Measurements from ENCODE around the gene RHO. TPM values are rescaled to one million over a fixed set of nuclear protein-coding genes. Genes with fewer than 3 reads are reported as not detected.

Gene RHO
- total RNA-seq, 2 donors from 2014 or later = not detected

DNA sequence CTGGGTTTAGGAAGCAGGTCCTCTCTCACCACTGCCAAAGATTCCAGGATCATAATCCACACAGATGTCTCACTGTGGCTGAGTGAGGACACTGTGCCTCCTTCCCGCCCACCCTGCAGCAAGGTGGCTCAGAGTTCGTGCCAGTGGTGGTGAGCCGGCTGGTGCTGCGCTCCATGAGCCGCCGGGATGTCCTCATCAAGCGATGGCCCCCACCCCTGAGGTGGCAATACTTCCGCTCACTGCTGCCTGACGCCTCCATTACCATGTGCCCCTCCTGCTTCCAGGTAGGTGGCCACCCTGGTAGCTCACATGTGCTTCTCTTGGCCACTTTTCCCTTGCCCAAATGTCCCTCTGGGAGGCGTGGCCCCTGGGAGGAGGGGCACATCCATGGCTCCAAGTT, 9.0 kb upstream of the RHO start:
- Mint-ChIP-seq H3K36me3 (ENCODE audit: low read depth) (peaks cover 3% of the 10 kb centered on the region), H3K27me3 (no peaks in the 10 kb centered on the region), H3K27ac (no peak overlapping the region), H3K4me1 (peaks cover 4% of the 10 kb centered on the region), H3K4me3 (no peak overlapping the region)
- DNase-seq (no peak), ATAC-seq (no peak)
- no peaks in the 10 kb centered on the region for H3K9me3 ChIP-seq (ENCODE audit: control insufficient read depth, low read length, poor library complexity, severe bottlenecking)

DNA sequence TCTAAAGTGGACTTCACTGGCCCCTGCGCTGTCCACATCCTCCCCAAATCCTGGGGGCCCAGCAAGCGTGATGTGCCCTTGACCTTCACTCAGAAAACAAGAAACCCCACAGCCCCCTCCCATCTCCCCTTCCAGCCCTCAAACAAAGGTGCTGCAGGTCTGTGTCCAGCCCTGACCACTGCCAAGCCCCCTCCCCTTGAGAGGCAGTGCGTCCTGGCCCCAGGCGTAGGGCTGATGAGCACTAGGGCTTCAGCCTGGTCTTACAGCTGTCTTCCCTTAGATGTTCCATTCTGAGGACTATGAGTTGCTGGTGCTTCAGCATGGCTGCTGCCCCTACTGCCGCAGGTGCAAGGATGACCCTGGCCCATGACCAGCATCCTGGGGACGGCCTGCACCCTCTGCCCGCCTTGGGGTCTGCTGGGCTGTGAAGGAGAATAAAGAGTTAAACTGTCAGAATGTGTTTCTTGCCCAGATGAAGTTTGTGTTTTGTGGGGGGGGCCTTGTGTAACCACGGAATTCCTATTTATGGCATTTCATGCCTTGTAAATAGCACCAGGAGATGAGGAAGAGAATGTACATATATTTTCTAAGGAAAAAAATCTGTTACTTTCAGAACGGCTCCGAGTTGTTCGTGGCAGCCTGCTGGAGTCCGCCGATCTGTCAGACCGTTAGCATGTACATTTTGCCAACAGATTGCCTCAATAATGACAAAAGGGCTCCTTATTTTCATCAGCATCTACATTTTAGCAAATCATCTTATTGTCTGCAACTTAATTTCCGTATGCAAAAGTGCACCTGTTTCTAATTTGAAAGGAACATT, 8.3 kb upstream of the RHO start:
- DNase-seq (no peak), ATAC-seq (no peak)
- H3K9me3 ChIP-seq (ENCODE audit: control insufficient read depth, low read length, poor library complexity, severe bottlenecking) = no peaks in the 10 kb centered on the region
- Mint-ChIP-seq H3K4me1 (peaks cover 4% of the 10 kb centered on the region), H3K27ac (no peak overlapping the region), H3K36me3 (ENCODE audit: low read depth) (no peaks in the 10 kb centered on the region), H3K4me3 (no peak overlapping the region), H3K27me3 (no peaks in the 10 kb centered on the region)

GRCh38 chr3:129520960-129521359, 7.5 kb upstream of the RHO start:
- Mint-ChIP-seq H3K27me3 (no peaks in the 10 kb centered on the region), H3K36me3 (ENCODE audit: low read depth) (no peaks in the 10 kb centered on the region), H3K27ac (no peak overlapping the region), H3K4me3 (no peak overlapping the region), H3K4me1 (peaks cover 4% of the 10 kb centered on the region)
- no peaks in the 10 kb centered on the region for H3K9me3 ChIP-seq (ENCODE audit: control insufficient read depth, low read length, poor library complexity, severe bottlenecking)
- no peak for DNase-seq
- no peak for ATAC-seq

DNA sequence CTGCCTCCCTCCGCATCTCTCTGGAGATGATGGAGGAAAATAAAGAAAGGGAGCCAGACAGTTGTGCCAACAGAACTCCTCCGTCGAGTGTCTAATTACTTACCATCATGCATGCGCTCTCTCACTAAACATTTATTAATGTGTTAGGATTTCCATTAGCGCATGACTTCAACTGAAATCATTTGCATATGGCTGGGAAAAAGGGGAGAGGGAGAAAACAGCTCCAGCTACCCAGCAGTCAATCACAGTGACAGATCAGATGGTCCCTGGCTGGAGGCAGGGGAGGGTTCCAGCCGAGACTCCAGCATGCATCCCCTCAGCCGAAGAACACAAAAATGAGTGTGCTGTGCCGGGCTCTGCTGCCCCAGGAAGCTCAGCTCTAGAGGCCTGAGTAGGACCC, 6.8 kb upstream of the RHO start:
- no peaks in the 10 kb centered on the region for H3K9me3 ChIP-seq (ENCODE audit: control insufficient read depth, low read length, poor library complexity, severe bottlenecking)
- Mint-ChIP-seq H3K27ac (no peak overlapping the region), H3K4me1 (peaks cover 4% of the 10 kb centered on the region), H3K4me3 (no peak overlapping the region), H3K36me3 (ENCODE audit: low read depth) (no peaks in the 10 kb centered on the region), H3K27me3 (no peaks in the 10 kb centered on the region)
- ATAC-seq (no peak), DNase-seq (no peak)

DNA sequence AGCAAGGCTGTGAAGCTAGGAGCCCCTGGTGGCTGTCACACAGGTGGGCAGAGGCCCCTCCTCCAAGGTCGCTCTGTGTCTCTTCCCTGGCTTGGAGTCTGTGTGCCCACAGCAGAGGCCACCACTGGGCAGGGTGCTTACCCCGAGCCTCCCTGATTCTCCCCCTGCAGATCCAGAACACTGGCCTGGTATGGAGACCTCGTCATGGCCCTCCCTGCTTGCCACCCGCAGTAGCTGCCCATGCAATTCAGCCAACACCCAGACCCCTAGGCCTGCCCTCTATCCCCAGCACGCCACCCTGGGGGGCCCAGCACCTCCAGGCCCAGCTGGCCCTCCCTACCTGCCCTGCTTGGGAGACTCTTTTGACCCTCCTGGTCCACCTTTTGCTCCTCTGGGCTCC, 5.5 kb upstream of the RHO start:
- Mint-ChIP-seq H3K36me3 (ENCODE audit: low read depth) (no peaks in the 10 kb centered on the region), H3K27ac (peak overlapping the region; percentile 8), H3K4me1 (peaks cover 8% of the 10 kb centered on the region), H3K4me3 (no peak overlapping the region), H3K27me3 (no peaks in the 10 kb centered on the region)
- H3K9me3 ChIP-seq (ENCODE audit: control insufficient read depth, low read length, poor library complexity, severe bottlenecking) = no peaks in the 10 kb centered on the region
- DNase-seq = no peak
- no peak for ATAC-seq

GRCh38 chr3:129524081-129524480, 4.4 kb upstream of the RHO start:
- Mint-ChIP-seq H3K27ac (no peak overlapping the region), H3K36me3 (ENCODE audit: low read depth) (no peaks in the 10 kb centered on the region), H3K4me1 (peaks cover 8% of the 10 kb centered on the region), H3K27me3 (no peaks in the 10 kb centered on the region), H3K4me3 (no peak overlapping the region)
- DNase-seq (no peak), ATAC-seq (no peak)
- no peaks in the 10 kb centered on the region for H3K9me3 ChIP-seq (ENCODE audit: control insufficient read depth, low read length, poor library complexity, severe bottlenecking)

DNA sequence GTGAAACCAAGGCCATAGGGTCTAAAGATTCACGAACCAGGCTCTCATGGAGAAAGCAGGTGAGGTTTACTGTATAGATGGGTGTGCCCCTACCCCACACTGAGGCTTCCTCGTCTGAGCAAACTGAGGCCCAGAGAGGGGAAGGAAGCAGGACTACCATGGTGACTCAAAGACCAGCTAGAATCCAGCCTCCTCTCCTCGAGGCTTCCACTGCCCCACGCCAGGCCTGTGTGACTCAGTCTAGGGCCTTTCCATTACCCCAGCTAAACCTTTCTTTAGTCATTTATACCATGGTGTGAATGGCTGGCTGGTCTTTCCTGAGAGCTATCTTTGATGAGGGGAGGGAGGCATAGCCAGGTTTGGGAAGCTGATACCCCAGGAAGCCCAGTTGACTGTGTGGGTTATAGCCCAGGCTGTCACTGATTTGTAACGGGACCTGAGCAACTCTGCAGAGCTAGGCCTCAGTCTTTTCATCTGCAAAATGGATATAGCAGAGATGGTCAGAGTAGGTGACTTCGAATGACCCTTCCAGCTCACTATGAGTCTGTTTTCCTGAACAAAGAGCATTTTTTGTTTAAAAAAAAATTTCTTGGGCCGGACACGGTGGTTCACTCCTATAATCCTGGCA, 3.0 kb upstream of the RHO start:
- H3K9me3 ChIP-seq (ENCODE audit: control insufficient read depth, low read length, poor library complexity, severe bottlenecking) = no peaks in the 10 kb centered on the region
- DNase-seq (no peak), ATAC-seq (peak; percentile 50)
- no peak overlapping the region for H3K4me3 Mint-ChIP-seq
- H3K4me1 Mint-ChIP-seq = peaks cover 10% of the 10 kb centered on the region
- no peaks in the 10 kb centered on the region for H3K27me3 Mint-ChIP-seq
- H3K27ac Mint-ChIP-seq = peak overlapping the region; percentile 56
- no peaks in the 10 kb centered on the region for H3K36me3 Mint-ChIP-seq (ENCODE audit: low read depth)

DNA sequence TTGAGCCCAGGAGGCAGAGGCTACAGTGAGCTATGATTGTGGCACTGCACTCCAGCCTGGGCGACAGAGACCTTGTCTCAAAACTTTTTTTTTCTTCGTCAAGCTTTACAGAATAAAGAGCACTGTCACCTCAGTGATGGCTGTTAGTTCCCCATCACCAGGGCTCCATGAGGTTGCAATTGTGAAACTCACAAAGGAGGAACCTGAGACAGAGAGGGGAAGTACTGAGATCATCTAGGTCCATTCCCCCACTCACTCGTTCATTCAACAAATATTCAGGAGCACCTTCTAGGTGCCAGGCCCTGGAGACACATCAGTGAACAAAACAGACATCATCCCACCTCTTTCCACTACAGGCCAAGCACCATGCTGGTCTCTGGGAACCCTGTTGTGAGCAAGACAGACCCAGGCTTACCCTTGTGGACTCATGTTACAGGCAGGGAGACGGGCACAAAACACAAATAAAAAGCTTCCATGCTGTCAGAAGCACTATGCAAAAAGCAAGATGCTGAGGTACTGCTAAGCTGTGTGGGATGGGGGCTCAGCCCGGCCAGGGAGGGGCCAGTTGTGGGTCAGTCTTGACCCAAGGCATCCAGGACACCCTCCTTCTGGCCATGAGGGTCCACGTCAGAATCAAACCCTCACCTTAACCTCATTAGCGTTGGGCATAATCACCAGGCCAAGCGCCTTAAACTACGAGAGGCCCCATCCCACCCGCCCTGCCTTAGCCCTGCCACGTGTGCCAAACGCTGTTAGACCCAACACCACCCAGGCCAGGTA, 2.1 kb upstream of the RHO start:
- peak; percentile 70 for ATAC-seq

GRCh38 chr3:129527262-129527661, 1.2 kb upstream of the RHO start:
- Mint-ChIP-seq H3K27ac (peak overlapping the region; percentile 21), H3K4me1 (peaks cover 10% of the 10 kb centered on the region), H3K4me3 (no peak overlapping the region), H3K27me3 (peaks cover 9% of the 10 kb centered on the region), H3K36me3 (ENCODE audit: low read depth) (no peaks in the 10 kb centered on the region)
- DNase-seq (no peak), ATAC-seq (no peak)
- H3K9me3 ChIP-seq (ENCODE audit: control insufficient read depth, low read length, poor library complexity, severe bottlenecking) = no peaks in the 10 kb centered on the region

More for the DNA sequence above, 2.1 kb upstream of the RHO start:
- H3K9me3 ChIP-seq (ENCODE audit: control insufficient read depth, low read length, poor library complexity, severe bottlenecking) = no peaks in the 10 kb centered on the region
- Mint-ChIP-seq H3K27me3 (peaks cover under 1% of the 10 kb centered on the region), H3K4me3 (no peak overlapping the region), H3K36me3 (ENCODE audit: low read depth) (no peaks in the 10 kb centered on the region), H3K27ac (peak overlapping the region; percentile 56), H3K4me1 (peaks cover 10% of the 10 kb centered on the region)
- DNase-seq = no peak

- no peaks in the 10 kb centered on the region for H3K9me3 ChIP-seq (ENCODE audit: control insufficient read depth, low read length, poor library complexity, severe bottlenecking)
- ATAC-seq (no peak), DNase-seq (no peak)
- no peak overlapping the region for H3K4me3 Mint-ChIP-seq
- H3K27me3 Mint-ChIP-seq = peaks cover 9% of the 10 kb centered on the region
- H3K36me3 Mint-ChIP-seq (ENCODE audit: low read depth) = no peaks in the 10 kb centered on the region
- peak overlapping the region; percentile 45 for H3K27ac Mint-ChIP-seq
- peaks cover 9% of the 10 kb centered on the region for H3K4me1 Mint-ChIP-seq
These were observed 1.2 kb downstream of the RHO start for GRCh38 chr3:129529436-129530210.

DNA sequence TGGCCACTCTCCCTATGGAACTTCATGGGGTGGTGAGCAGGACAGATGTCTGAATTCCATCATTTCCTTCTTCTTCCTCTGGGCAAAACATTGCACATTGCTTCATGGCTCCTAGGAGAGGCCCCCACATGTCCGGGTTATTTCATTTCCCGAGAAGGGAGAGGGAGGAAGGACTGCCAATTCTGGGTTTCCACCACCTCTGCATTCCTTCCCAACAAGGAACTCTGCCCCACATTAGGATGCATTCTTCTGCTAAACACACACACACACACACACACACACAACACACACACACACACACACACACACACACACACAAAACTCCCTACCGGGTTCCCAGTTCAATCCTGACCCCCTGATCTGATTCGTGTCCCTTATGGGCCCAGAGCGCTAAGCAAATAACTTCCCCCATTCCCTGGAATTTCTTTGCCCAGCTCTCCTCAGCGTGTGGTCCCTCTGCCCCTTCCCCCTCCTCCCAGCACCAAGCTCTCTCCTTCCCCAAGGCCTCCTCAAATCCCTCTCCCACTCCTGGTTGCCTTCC, 1.9 kb downstream of the RHO start:
- peaks cover 9% of the 10 kb centered on the region for H3K27me3 Mint-ChIP-seq

DNA sequence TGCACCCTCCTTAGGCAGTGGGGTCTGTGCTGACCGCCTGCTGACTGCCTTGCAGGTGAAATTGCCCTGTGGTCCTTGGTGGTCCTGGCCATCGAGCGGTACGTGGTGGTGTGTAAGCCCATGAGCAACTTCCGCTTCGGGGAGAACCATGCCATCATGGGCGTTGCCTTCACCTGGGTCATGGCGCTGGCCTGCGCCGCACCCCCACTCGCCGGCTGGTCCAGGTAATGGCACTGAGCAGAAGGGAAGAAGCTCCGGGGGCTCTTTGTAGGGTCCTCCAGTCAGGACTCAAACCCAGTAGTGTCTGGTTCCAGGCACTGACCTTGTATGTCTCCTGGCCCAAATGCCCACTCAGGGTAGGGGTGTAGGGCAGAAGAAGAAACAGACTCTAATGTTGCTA, 2.4 kb downstream of the RHO start:
- H3K4me1 Mint-ChIP-seq = peaks cover 9% of the 10 kb centered on the region
- peak overlapping the region; percentile 56 for H3K27ac Mint-ChIP-seq
- no peaks in the 10 kb centered on the region for H3K36me3 Mint-ChIP-seq (ENCODE audit: low read depth)
- H3K4me3 Mint-ChIP-seq = no peak overlapping the region
- peaks cover 9% of the 10 kb centered on the region for H3K27me3 Mint-ChIP-seq
- no peak for ATAC-seq
- no peaks in the 10 kb centered on the region for H3K9me3 ChIP-seq (ENCODE audit: control insufficient read depth, low read length, poor library complexity, severe bottlenecking)
- no peak for DNase-seq

More for the DNA sequence above, 1.9 kb downstream of the RHO start:
- no peaks in the 10 kb centered on the region for H3K9me3 ChIP-seq (ENCODE audit: control insufficient read depth, low read length, poor library complexity, severe bottlenecking)
- no peaks in the 10 kb centered on the region for H3K36me3 Mint-ChIP-seq (ENCODE audit: low read depth)
- DNase-seq = no peak
- peaks cover 9% of the 10 kb centered on the region for H3K4me1 Mint-ChIP-seq
- ATAC-seq = no peak
- peak overlapping the region; percentile 56 for H3K27ac Mint-ChIP-seq
- H3K4me3 Mint-ChIP-seq = no peak overlapping the region
